Heart right ventricle (tissue), 16 donors: ENCODE results near the gene MZT2A. TPM values are rescaled to one million over a fixed set of nuclear protein-coding genes. Genes with fewer than 3 reads are reported as not detected.
"Not testable (repeated sequence)": the region's sequence is repeated elsewhere in the genome, so short reads cannot be mapped to it uniquely, and the experiment has no call there.

Experiments used
- ATAC-seq, 8 donors: fragments of 200-7000 bp; cut with Tn5 transposase; one replicate each; pipeline ENCODE4 v1.9.1; 2020; ENCODE audit warnings: mild to moderate bottlenecking in 8 of 8, moderate library complexity in 8 of 8, moderate number of reproducible peaks in 1 of 8
- DNase-seq, 2 donors: peaks; one replicate each; pipeline ENCODE4 v3.0.0-alpha.2; 2020
- H3K27ac ChIP-seq, 10 donors: fragments of 200-600 bp; sonication (generic) in 2 of 10; one replicate each; pipeline versions ENCODE4 v1.5.0 to v1.8.0; 2020 to 2022; ENCODE audit warnings: mild to moderate bottlenecking in 3 of 10
- H3K27me3 ChIP-seq, 7 donors: fragments of 200-600 bp; one replicate each; pipeline ENCODE4 v1.8.0; 2021 to 2022; ENCODE audit warnings: mild to moderate bottlenecking in 2 of 7
- H3K36me3 ChIP-seq, 9 donors: fragments of 200-600 bp; sonication (generic) in 1 of 9; one replicate each; pipeline versions ENCODE4 v1.5.0 to v1.8.0; 2020 to 2022; ENCODE audit warnings: mild to moderate bottlenecking in 2 of 9
- H3K4me1 ChIP-seq, 9 donors: fragments of 200-600 bp; sonication (generic) in 1 of 9; one replicate each; pipeline versions ENCODE4 v1.5.0 to v1.8.0; 2020 to 2022; ENCODE audit warnings: mild to moderate bottlenecking in 4 of 9
- H3K4me3 ChIP-seq, 10 donors: fragments of 200-600 bp; sonication (generic) in 2 of 10; one replicate each; pipeline versions ENCODE4 v1.5.0 to v1.8.0; 2020 to 2022; ENCODE audit warnings: mild to moderate bottlenecking in 7 of 10, moderate library complexity in 2 of 10
- H3K9me3 ChIP-seq, 11 donors: fragments of 200-600 bp in 10 of 11; sonication (generic) in 2 of 11; one replicate each; pipeline versions ENCODE4 v1.5.0 to v1.8.0; 2013 to 2022; ENCODE audit warnings: mild to moderate bottlenecking in 2 of 11, control low read depth in 1 of 11, moderate library complexity in 1 of 11
- CTCF ChIP-seq, 9 donors: fragments of 200-600 bp; sonication (generic) in 2 of 9; IDR thresholded peaks; one replicate each; pipeline versions ENCODE4 v1.5.0 to v1.8.0; 2021 to 2022; ENCODE audit warnings: antibody characterized with exemption in 9 of 9, mild to moderate bottlenecking in 5 of 9, moderate library complexity in 1 of 9
- WGBS, 2 donors: extraction: QIAGEN DNeasy Blood & Tissue Kit; methylation state at CpG; one replicate each; pipeline ENCODE4 v1.1.7; 2013; ENCODE audit warnings: inconsistent platforms in 1 of 2; 5-methylcytosine and 5-hydroxymethylcytosine counted together
- intact Hi-C, 10 donors: fragments of 100-400 bp; cut with DNase I; formaldehyde crosslinking; loops; one replicate each; pipeline versions ENCODE4 v1.11.1 to v1.14.2; 2022
- microRNA-seq, 2 donors: library from miRNA; unstranded; fragments of <30 nt; microRNA quantifications; one replicate each; pipeline ENCODE4 v1.2.0, GENCODE V29; 2021
- polyA plus RNA-seq, 2 donors: library from polyadenylated mRNA; stranded (reverse); fragments of 200-250 nt; gene quantifications; one replicate each; pipeline ENCODE4 v1.2.3, GENCODE V29; 2013
- total RNA-seq, 10 donors: library from RNA; stranded (reverse); fragmentation: NEBNext Ultra II Directional in 3 of 10; extraction: Animal tissue kit (Norgen Biotek cat#: 25700) in 3 of 10; gene quantifications; one replicate each; pipeline versions ENCODE4 v1.2.1 to v1.2.4, GENCODE V29; 2021 to 2023
- donor health status: Arrhythmogenic right ventricular cardiomyopathy.
- donor health status: ischemic (EF 13 %, LVEDD 7.1; RV severe dilation, severe dysfunction).
- donor health status: healthy with polysubstance abuse.
- donor health status: DM: no; HTN: yes; CAD: no.
- donor health status: DM: no; HTN: no; CAD: no.
- donor health status: ischemic (EF 25% LVEDD 6.9; RV normal size, moderate dysfunction).
- donor health status: ischemic (EF 25% LVEDD 5.7; RV mildly dilated, moderate dysfunction).
- donor health status: healthy.
- donor health status: DM: yes; HTN: yes; CAD: no.
- donor health status: Ischemic cardiomyopathy.
- donor health status: ischemic (EF 35%, LVEDD 5.7; RV mildly dilated, moderate dysfunction).
- donor health status: nonischemic (EF 11% LVEDD 7.7; RV severe dilation, severe dysfunction).
- donor health status: DM: yes; HTN: yes; CAD: no.
- donor health status: PGD.
- donor health status: ischemic (EF 29% LVEDD 5.4; RV normal size, mild dysfunction).
- donor health status: nonischemic (EF 23%, LVEDD 6.1; RV moderate dilation, normal function).

Gene MZT2A
- total and polyA plus RNA-seq, 12 donors: 114 to 674 (median 221) TPM

GRCh38 chr2:131451265-131451949 is 40.8 kb downstream of the MZT2A start:
- H3K36me3 ChIP-seq, H3K27ac ChIP-seq, H3K4me1 ChIP-seq, H3K4me3 ChIP-seq, DNase-seq, H3K9me3 ChIP-seq, intact Hi-C loops, ATAC-seq, H3K27me3 ChIP-seq: not testable (repeated sequence)
- WGBS, 2 donors: 58 to 70% methylated on average over 7 of the region's 10 CpGs

GRCh38 chr2:131447981-131448380 is 44.2 kb downstream of the MZT2A start:
- DNase-seq, ATAC-seq, H3K4me3 ChIP-seq, H3K27ac ChIP-seq, H3K9me3 ChIP-seq, H3K27me3 ChIP-seq, intact Hi-C loops, H3K36me3 ChIP-seq, H3K4me1 ChIP-seq: not testable (repeated sequence)
- WGBS, 2 donors: 80 to 92% methylated on average over 3 to 9 of the region's 9 CpGs

GRCh38 chr2:131445896-131446295 is 46.3 kb downstream of the MZT2A start:
- Histone ChIP-seq H3K4me3 (no peak overlapping the region), H3K27ac (no peak overlapping the region), H3K36me3 (no peaks in the 10 kb centered on the region), H3K9me3 (no peaks in the 10 kb centered on the region), H3K4me1 (no peaks in the 10 kb centered on the region), H3K27me3 (no peaks in the 10 kb centered on the region)
- no peak for TF ChIP-seq CTCF (IDR thresholded peaks at IDR 0.05)
- intact Hi-C loops: no loop called here
- DNase-seq (no peak), ATAC-seq (no peak)
- WGBS, 2 donors: 95 to 96% methylated on average over 13 to 19 of the region's 19 CpGs

GRCh38 chr2:131445515-131445797 is 46.7 kb downstream of the MZT2A start:
- WGBS, 2 donors: 95 to 96% methylated on average over 18 to 21 of the region's 21 CpGs
- H3K27ac ChIP-seq, H3K36me3 ChIP-seq, H3K27me3 ChIP-seq, H3K4me3 ChIP-seq, H3K9me3 ChIP-seq, H3K4me1 ChIP-seq, DNase-seq, intact Hi-C loops: not testable (repeated sequence)
- peak in 1 of 8 donors; percentile 26 for ATAC-seq

- H3K4me1 ChIP-seq, H3K4me3 ChIP-seq, H3K27me3 ChIP-seq, H3K27ac ChIP-seq, H3K9me3 ChIP-seq, DNase-seq, intact Hi-C loops, H3K36me3 ChIP-seq: not testable (repeated sequence)
- WGBS, 2 donors: 80 to 88% methylated on average over 68 to 85 of the region's 90 CpGs
- ATAC-seq: peak in 2 of 8 donors; percentile 35 to 59
Observed at GRCh38 chr2:131444736-131445514, 47.3 kb downstream of the MZT2A start.

- H3K4me1 ChIP-seq, intact Hi-C loops, H3K27me3 ChIP-seq, H3K27ac ChIP-seq, H3K9me3 ChIP-seq, ATAC-seq, DNase-seq, H3K36me3 ChIP-seq, H3K4me3 ChIP-seq: not testable (repeated sequence)
- 61 to 72% methylated on average over 7 of the region's 7 CpGs for WGBS, 2 donors
Observed at GRCh38 chr2:131440742-131441468, 51.3 kb downstream of the MZT2A start.

Small RNA genes within 50 kb of the gene (microRNA-seq; reads per million reads assigned to microRNA genes)
- 0 reads per million in 2 donors for gene MIR4784

Other genes with a start within 250 kb of the MZT2A start
- under 1 TPM in 1 of 10 donors, not detected in 9; 0.48 TPM for gene RAB6D, start 128.2 kb downstream of the MZT2A start, total RNA-seq
- under 1 TPM in 1 of 2 donors, not detected in 1; 0.01 TPM for gene RAB6D, start 128.2 kb downstream of the MZT2A start, polyA plus RNA-seq
- gene TUBA3D, start 16.3 kb downstream of the MZT2A start, total RNA-seq: 100 to 1,000 TPM in 3 of 10 donors, 10 to 100 TPM in 3, 1 to 10 TPM in 4; 5.1 to 135 (median 13.1) TPM
- 100 to 1,000 TPM in 1 of 2 donors, 10 to 100 TPM in 1; 92.5 to 677 TPM for gene TUBA3D, start 16.3 kb downstream of the MZT2A start, polyA plus RNA-seq
- gene CCDC74A, start 35.5 kb upstream of the MZT2A start, total RNA-seq: 1 to 10 TPM in 5 of 10 donors, under 1 TPM in 5; 0.32 to 1.9 (median 0.92) TPM
- 1 to 10 TPM; 1.2 to 1.6 TPM for gene CCDC74A, start 35.5 kb upstream of the MZT2A start, polyA plus RNA-seq